ENCODE data around the gene CCDC57. TPM values are rescaled to one million over a fixed set of nuclear protein-coding genes. Genes with fewer than 3 reads are reported as not detected.

Gene CCDC57
- total RNA-seq, 4 donors from 2014 or later: 8.4 to 21.6 (median 16.4) TPM

DNA sequence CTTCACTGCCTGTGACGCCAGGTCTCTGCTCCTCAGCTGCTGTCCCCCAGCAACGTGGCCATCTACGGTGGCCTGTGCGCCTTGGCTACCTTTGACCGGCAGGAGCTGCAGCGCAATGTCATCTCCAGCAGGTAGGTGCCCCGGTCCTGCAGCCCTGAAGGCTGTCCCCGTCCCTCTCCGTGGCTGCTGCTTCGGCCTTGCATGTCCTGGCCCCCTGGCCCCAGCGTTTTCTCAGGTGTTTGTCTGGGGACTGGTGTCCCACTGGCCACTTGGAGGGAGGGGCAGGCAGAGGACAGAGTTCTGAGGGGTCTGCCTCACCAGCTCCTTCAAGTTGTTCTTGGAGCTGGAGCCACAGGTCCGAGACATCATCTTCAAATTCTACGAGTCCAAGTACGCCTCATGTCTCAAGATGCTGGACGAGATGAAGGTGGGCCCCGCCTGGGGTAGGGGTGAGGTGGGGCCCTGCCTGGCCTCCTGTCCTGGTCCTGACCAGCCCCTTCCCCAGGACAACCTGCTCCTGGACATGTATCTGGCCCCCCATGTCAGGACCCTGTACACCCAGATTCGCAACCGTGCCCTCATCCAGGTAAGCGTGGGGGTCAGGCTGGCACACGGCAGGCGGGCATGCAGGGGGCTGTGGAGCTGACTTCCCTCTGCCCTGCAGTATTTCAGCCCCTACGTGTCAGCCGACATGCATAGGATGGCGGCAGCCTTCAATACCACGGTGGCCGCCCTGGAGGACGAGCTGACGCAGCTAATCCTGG lies 156.5 kb downstream of the CCDC57 start:
- Histone ChIP-seq H3K27ac (replicated peaks in 1 of 4) (no peak overlapping the region), H3K4me1 (peaks cover 14 to 33% (median 21%) of the 10 kb centered on the region in 4 donors), H3K9me3 (no peaks in the 10 kb centered on the region), H3K27me3 (no peaks in the 10 kb centered on the region), H3K36me3 (peaks cover 50 to 80% (median 79%) of the 10 kb centered on the region in 4 donors), H3K4me3 (no peak overlapping the region)
- no peak for DNase-seq (ENCODE audit: extremely low spot score)
- 91% methylated on average over 14 of the region's 28 CpGs for whole genome bisulfite sequencing
- no peak for TF ChIP-seq EP300 (IDR thresholded peaks at IDR 0.05)
- no peak for TF ChIP-seq POLR2A (IDR thresholded peaks at IDR 0.05; ENCODE audit: low read depth)
- TF ChIP-seq POLR2AphosphoS5 (IDR thresholded peaks at IDR 0.05): no peak
- TF ChIP-seq, protein P1, sequence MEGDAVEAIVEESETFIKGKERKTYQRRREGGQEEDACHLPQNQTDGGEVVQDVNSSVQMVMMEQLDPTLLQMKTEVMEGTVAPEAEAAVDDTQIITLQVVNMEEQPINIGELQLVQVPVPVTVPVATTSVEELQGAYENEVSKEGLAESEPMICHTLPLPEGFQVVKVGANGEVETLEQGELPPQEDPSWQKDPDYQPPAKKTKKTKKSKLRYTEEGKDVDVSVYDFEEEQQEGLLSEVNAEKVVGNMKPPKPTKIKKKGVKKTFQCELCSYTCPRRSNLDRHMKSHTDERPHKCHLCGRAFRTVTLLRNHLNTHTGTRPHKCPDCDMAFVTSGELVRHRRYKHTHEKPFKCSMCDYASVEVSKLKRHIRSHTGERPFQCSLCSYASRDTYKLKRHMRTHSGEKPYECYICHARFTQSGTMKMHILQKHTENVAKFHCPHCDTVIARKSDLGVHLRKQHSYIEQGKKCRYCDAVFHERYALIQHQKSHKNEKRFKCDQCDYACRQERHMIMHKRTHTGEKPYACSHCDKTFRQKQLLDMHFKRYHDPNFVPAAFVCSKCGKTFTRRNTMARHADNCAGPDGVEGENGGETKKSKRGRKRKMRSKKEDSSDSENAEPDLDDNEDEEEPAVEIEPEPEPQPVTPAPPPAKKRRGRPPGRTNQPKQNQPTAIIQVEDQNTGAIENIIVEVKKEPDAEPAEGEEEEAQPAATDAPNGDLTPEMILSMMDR (IDR thresholded peaks at IDR 0.05): no peak
- intact Hi-C loops (cut with DNase I): no loop called here

DNA sequence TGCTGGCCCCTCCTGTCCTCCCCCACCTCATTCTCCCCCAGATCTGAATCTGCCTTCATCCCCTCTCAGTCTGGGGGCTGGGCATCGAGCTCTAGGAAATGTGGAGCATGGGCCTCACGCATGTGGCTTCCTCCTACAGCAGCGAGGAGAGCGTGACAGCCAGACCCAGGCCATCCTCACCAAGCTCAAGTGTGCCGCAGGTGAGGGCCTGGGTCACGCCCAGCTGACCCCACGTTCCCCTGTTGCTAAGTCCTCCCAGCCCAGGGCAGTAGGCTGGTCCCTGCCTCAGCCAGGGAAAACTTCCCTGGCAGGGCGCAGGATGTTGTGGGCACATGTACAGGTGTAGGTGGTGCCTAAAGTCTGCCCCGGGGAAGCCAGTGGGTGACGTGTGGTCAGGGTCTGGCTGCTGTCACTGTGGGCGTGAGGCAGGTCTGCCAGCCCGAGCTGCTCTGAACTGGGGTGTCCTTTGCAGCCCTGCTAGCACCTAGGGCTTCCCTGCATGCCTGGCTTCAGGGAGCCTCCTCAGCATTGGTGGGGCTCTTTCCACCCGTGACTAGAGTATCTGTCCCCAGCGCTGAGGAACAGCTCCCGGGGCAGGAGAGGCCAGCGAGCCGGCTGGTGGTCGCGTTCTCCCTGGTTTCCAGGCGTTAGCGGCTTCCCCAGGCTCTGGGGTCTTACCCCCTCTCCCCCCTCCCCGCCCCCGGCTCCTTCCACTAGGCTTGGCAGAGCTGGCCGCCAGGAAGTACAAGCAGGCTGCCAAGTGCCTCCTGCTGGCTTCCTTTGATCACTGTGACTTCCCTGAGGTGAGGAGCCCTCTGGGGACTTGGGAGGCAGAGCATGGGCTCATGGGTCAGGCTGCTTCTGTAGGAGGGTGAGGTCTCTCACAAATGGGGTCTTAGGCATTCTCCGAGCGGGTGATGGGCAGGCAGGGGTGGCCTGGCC lies 157.3 kb downstream of the CCDC57 start:
- no peaks in the 10 kb centered on the region for H3K9me3 ChIP-seq
- intact Hi-C loops (cut with DNase I): no loop called here
- peaks cover 21 to 41% (median 30%) of the 10 kb centered on the region in 4 donors for H3K4me1 ChIP-seq
- no peak overlapping the region for H3K4me3 ChIP-seq
- no peak for DNase-seq (ENCODE audit: extremely low spot score)
- H3K27ac ChIP-seq (replicated peaks in 1 of 4): no peak overlapping the region
- no peaks in the 10 kb centered on the region for H3K27me3 ChIP-seq
- no peak for TF ChIP-seq POLR2AphosphoS5 (IDR thresholded peaks at IDR 0.05)
- no peak for TF ChIP-seq POLR2A (IDR thresholded peaks at IDR 0.05; ENCODE audit: low read depth)
- TF ChIP-seq, protein P1 (IDR thresholded peaks at IDR 0.05): no peak
- TF ChIP-seq EP300 (IDR thresholded peaks at IDR 0.05): no peak
- peaks cover 48 to 74% (median 70%) of the 10 kb centered on the region in 4 donors for H3K36me3 ChIP-seq
- 83% methylated on average over 18 of the region's 26 CpGs for WGBS

DNA sequence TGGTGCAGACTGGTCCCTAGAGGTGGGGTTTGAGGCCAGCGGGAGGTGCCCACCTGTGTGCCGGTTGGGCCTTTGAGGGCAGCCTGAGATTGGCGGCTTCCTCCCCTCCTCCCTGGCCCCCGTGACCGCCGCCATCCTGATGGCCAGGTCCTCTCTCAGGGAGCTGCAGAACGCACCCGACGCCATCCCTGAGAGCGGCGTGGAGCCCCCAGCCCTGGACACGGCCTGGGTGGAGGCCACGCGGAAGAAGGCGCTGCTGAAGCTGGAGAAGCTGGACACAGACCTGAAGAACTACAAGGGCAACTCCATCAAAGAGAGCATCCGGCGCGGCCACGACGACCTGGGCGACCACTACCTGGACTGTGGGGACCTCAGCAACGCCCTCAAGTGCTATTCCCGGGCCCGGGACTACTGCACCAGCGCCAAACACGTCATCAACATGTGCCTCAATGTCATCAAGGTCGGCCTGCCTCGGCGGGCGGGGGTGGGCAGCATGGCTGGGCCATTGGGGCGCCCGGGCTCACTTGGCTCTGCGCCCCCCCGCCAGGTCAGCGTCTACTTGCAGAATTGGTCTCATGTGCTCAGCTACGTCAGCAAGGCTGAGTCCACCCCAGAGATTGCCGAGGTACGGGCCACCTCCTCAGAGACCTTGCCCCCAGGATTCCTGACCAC lies 158.2 kb downstream of the CCDC57 start:
- Histone ChIP-seq H3K9me3 (no peaks in the 10 kb centered on the region), H3K36me3 (peaks cover 46 to 74% (median 69%) of the 10 kb centered on the region in 4 donors), H3K27ac (replicated peaks in 1 of 4) (no peak overlapping the region), H3K4me3 (no peak overlapping the region), H3K27me3 (no peaks in the 10 kb centered on the region), H3K4me1 (peaks cover 24 to 49% (median 38%) of the 10 kb centered on the region in 4 donors)
- TF ChIP-seq POLR2AphosphoS5 (IDR thresholded peaks at IDR 0.05) (no peak), EP300 (IDR thresholded peaks at IDR 0.05) (no peak)
- DNase-seq (ENCODE audit: extremely low spot score): no peak
- intact Hi-C loops (cut with DNase I): no loop called here
- WGBS: 84% methylated on average over 23 of the region's 38 CpGs

GRCh38 chr17:82053556-82054263 lies 158.9 kb downstream of the CCDC57 start:
- DNase-seq (ENCODE audit: extremely low spot score): no peak

More at GRCh38 chr17:82053556-82054263, 158.9 kb downstream of the CCDC57 start:
- intact Hi-C loops (cut with DNase I): no loop called here
- Histone ChIP-seq H3K27me3 (no peaks in the 10 kb centered on the region), H3K27ac (replicated peaks in 1 of 4) (no peak overlapping the region), H3K36me3 (peaks cover 42 to 74% (median 69%) of the 10 kb centered on the region in 4 donors), H3K4me3 (peak overlapping the region in 1 of 4 donors; percentile 88), H3K4me1 (peaks cover 24 to 57% (median 43%) of the 10 kb centered on the region in 4 donors), H3K9me3 (no peaks in the 10 kb centered on the region)
- TF ChIP-seq EP300 (IDR thresholded peaks at IDR 0.05): no peak
- no peak for TF ChIP-seq POLR2AphosphoS5 (IDR thresholded peaks at IDR 0.05)
- TF ChIP-seq POLR2A (IDR thresholded peaks at IDR 0.05; ENCODE audit: low read depth): no peak
- TF ChIP-seq, protein P1 (IDR thresholded peaks at IDR 0.05): no peak
- 77% methylated on average over 8 of the region's 28 CpGs for WGBS

Measured in esophagus muscularis mucosa (tissue), 4 donors.